ENCODE results near the gene SCTR.

- TF ChIP-seq CTCF (IDR thresholded peaks at IDR 0.05; ENCODE audit: low read length) = no peak
- TF ChIP-seq EZH2phosphoT487 (IDR thresholded peaks at IDR 0.05; ENCODE audit: low read length) = no peak
Observed at GRCh38 chr2:119481501-119482455, 42.5 kb downstream of the SCTR start.
